ENCODE results near the gene TOMM20.

DNA sequence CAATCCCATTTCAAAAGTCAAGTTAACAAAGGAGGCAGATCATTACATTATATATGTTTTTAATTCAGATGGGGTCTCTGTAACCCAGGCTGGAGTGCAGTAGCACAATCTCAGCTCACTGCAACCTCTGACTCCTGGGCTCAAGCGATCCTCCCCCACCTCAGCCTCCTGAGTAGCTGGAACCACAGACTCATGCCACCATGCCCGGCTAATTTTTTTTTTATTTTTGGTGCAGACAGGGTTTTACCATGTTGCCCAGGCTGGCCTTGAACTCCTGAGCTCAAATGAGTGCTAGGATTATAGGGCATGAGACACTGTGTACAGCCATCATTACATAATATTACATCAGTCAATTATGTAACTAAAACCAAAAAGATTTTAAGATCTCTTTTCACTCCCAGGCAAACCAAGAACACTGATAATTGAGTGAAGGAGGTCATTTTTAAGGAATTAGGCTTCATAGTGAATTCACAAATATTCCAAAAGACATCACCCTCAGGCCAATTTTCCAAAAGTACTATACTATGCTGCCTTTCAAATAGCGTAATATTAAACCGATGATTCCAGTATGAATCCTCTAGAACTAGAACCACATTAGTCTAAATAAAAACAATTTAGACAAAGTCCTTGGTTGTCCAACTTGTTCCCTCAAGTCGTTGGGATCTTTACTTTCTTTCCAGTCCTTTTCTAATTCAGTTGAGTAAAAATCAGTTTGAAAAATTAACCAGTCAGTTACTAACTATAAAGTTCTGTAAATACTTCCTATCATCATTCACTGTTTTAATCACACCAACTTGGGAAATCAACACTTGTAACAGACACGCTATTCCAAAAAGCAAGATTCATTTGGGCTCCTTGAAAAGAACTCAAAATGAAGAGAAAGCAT is 16.1 kb downstream of the TOMM20 start:
- TF ChIP-seq, protein P1, sequence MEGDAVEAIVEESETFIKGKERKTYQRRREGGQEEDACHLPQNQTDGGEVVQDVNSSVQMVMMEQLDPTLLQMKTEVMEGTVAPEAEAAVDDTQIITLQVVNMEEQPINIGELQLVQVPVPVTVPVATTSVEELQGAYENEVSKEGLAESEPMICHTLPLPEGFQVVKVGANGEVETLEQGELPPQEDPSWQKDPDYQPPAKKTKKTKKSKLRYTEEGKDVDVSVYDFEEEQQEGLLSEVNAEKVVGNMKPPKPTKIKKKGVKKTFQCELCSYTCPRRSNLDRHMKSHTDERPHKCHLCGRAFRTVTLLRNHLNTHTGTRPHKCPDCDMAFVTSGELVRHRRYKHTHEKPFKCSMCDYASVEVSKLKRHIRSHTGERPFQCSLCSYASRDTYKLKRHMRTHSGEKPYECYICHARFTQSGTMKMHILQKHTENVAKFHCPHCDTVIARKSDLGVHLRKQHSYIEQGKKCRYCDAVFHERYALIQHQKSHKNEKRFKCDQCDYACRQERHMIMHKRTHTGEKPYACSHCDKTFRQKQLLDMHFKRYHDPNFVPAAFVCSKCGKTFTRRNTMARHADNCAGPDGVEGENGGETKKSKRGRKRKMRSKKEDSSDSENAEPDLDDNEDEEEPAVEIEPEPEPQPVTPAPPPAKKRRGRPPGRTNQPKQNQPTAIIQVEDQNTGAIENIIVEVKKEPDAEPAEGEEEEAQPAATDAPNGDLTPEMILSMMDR (IDR thresholded peaks at IDR 0.05): no peak
- no peak for TF ChIP-seq POLR2A (IDR thresholded peaks at IDR 0.05)

All from testis (tissue), 2 donors.